UCSD-AML1 (cell line): ENCODE measurements around the gene TPGS1.

Experiments
- DNase-seq: peaks from one replicate; lab custom pipeline; 2025; ENCODE audit not compliant: unreplicated experiment; lab: John Stamatoyannopoulos, UW

The TPGS1 gene

DNA sequence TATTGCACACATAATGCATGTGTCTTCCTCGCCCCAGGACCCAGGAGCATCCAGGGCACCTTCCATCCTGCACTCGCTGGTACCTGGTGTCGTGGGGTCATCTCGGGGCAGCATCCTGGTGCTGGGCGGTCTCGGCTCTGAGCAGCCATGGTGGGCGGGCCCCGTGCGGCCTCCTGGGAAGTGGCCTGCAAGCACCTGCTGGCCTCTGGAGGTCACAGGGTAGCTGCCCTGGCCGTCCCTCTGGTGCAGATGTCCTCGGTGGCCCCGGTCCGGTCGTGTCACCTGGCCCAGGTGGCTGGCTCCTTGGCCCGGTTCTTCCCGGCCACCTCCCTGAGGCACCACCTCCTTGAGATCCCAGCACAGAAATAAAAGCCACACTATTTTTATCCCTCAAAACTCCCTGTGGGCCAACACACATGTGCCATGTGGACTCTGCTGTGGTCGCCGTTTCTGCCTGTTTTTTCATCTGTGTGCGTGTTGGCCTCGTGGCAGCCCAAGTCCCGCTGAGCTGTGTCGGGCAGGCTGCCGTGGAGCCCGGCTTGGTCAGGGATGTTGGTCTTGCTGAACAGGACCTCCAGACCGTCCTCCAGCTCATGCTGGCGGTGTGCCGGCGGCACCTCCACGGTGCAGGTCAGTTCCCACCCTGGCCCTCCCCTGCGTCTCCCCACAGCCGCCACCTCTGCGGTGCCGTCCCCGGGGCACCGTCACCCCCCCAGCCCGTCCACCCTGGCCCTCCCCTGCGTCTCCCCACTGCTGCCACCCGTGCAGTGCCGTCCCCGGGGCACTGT lies 31.5 kb downstream of the TPGS1 start:
- no peak for DNase-seq

DNA sequence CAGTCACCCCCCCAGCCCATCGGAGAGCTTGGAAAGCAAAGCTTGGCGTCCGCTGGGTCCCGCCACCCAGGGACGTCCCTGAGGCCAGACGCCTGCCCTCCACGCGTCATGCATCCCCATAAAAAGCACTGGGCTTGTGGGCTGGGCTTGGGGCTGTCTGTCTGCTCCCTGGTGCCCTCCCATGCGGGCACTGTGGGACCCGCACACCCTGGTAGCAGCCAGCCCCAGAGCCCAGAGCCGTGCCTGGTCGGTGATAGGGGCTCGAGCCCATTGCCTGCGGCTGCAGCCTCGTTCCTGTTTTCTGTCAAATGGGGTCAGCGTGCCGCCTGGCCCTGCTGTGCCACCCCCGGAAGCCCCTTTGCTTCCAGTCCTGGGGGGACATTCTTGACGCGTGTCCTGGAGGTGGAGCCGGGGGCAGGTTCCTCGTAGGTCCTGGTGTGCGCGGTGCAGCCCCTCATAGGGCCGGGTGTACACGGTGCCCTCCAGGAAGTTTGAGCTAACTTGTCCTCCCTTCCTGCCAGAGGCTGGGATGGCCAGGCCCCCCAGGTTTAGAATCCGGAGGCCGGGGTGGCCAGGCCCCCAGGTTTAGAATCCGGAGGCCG lies 32.2 kb downstream of the TPGS1 start:
- no peak for DNase-seq

DNA sequence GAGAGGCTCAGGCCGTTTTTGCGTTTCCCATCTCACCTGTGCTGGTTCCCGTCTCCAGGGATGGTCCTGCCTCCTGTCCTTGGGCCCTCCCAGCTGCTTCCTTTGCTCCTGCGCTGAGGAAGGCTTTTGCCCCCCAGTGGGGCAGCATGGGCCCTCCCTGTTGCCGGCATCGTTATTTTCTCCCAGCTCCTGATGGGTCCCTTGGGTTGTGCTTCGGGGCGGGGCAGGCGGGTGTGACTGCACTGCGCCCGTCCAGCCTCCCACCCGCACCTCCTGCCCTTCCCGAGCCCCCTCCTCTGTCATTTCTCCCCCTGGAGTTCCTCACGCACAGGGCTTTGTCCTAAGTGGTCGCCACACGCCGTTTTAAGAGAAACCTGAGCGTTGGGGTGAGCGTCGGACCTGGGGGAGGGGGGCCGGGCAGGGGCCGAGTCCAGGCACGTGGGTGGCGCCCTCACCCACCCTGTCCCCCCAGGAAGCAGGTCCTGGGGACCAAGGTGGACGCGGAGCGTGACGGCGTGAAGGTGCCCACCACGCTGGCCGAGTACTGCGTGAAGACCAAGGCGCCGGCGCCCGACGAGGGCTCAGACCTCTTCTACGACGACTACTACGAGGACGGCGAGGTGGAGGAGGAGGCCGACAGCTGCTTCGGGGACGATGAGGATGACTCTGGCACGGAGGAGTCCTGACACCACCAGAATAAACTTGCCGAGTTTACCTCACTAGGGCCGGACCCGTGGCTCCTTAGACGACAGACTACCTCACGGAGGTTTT lies 33.8 kb downstream of the TPGS1 start:
- no peak for DNase-seq

DNA sequence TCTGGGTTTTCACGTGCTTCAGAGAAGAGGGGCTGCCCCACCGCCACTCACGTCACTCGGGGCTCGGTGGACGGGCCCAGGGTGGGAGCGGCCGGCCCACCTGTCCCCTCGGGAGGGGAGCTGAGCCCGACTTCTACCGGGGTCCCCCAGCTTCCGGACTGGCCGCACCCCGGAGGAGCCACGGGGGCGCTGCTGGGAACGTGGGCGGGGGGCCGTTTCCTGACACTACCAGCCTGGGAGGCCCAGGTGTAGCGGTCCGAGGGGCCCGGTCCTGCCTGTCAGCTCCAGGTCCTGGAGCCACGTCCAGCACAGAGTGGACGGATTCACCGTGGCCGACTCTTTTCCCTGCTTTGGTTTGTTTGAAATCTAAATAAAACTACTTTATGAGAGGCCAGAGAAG lies 34.4 kb downstream of the TPGS1 start:
- no peak for DNase-seq

DNA sequence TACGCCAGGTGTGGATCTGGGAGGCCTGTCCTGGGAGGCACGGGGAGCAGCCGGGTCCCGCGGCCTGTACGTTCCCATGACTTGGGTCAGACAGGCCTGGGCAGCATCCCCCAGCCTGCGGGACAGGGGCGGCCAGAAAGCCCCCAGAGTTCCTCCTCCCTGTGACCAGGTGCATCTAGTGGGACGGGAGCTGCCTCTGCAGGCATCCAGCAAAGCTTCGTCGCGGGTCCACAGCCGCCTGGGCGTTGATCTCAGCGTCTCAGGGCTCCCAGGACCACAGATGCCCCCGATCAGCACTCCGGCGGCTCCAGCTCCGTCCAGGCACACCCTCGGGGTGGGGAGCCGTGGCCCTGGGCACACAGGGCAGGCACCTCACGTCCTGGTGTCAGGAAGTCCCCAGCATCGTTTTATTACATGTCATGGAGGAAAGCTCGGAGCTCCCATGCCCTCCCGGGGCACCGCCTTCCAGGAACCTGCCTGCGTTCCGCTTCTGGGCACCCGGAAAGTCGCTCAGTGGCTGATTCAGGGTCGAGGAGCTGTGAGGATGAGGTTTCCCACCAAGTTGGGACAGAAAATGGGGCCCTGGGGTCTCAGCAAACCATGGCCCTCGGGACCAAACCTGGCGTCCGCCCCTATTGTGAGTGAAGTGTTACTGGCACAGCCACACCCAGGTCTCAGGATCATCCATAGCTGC lies 35.0 kb downstream of the TPGS1 start:
- no peak for DNase-seq

DNA sequence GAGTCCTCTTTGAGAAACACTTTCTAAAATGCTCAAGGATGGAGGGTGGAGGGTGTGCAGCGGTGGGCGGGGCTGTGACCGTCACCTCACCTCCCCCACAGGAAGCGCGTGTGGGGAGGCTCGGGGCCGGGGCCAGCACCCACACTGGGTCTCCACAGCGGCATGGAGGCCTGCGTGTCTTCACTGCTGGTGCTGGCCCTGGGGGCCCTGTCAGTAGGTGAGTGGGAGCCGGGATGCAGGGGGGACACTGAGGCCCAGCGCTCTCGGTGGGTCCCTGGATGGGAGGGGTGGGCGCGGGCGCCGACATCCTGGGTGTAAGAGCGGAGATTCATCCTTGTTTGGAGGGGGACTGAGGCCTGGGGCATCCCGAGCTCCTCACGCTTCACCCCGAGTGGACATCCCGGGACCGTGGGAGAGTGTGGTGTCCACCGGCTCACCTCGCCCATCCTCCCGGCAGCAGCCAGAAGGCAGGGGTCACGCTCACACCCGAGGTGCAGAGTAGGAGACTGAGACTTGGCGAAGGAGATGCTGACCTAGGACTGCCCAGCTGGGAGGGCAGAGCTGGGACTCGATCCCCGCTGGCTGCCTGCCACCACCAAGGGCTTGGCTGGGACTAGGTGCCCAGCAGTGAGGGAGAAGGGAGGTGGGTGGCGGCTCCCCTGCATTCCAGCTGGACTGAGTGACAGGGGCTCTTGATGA lies 36.8 kb downstream of the TPGS1 start, which contains the start of gene GZMM:
GZMM (plus strand) TSS at position 144 of the 699 bp plus-strand sequence; CDS start at position 163, 19 bp downstream.
- DNase-seq = no peak

DNA sequence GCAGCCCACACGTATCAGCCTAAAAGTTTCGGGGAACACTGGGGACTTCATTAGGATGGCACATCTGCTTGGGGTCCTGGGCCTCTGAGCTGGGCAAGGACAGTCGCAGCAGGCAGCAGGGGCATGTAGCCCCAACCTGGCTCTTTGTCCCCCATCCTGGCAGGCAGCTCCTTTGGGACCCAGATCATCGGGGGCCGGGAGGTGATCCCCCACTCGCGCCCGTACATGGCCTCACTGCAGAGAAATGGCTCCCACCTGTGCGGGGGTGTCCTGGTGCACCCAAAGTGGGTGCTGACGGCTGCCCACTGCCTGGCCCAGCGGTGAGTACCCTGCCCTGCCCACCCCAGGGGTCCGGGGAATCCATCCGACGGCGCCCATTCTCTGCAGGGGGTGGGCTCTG lies 39.8 kb downstream of the TPGS1 start:
- DNase-seq = no peak

DNA sequence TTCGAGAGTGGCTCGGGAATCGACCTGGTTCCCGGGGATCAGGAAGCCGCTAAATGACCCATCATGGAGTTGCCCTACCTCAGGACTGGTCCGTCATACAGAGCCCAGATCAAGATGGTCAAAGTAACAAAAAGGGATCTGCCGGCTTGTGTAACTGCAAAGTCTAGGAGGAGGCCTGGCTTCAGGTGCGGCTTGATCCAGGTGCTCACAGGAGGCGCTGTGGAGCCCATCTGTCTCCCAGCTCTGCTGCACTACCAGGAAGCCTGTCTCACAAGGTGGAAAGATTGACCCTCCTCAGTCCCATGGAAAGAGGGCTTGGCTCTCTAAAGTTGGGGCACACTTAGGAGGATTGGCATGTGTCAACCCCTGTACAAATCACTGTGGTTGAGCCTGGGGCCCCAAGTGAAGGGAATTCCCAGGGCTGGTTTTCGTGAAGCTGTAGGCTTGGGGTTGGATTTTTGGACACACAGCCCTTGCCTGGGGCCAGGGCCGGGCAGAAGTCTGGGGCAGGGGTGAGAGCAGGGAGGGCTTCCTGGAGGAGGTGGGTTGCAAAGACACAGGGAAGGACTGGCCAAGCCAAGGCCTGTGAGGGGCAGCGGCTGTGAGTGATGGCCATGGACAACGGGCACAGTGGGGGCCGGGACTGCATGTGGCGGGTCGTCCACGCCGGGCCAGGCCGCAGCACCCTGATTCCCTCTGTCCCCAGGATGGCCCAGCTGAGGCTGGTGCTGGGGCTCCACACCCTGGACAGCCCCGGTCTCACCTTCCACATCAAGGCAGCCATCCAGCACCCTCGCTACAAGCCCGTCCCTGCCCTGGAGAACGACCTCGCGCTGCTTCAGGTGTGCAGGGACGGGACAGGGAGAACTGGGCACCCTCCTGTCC lies 40.8 kb downstream of the TPGS1 start:
- no peak for DNase-seq

DNA sequence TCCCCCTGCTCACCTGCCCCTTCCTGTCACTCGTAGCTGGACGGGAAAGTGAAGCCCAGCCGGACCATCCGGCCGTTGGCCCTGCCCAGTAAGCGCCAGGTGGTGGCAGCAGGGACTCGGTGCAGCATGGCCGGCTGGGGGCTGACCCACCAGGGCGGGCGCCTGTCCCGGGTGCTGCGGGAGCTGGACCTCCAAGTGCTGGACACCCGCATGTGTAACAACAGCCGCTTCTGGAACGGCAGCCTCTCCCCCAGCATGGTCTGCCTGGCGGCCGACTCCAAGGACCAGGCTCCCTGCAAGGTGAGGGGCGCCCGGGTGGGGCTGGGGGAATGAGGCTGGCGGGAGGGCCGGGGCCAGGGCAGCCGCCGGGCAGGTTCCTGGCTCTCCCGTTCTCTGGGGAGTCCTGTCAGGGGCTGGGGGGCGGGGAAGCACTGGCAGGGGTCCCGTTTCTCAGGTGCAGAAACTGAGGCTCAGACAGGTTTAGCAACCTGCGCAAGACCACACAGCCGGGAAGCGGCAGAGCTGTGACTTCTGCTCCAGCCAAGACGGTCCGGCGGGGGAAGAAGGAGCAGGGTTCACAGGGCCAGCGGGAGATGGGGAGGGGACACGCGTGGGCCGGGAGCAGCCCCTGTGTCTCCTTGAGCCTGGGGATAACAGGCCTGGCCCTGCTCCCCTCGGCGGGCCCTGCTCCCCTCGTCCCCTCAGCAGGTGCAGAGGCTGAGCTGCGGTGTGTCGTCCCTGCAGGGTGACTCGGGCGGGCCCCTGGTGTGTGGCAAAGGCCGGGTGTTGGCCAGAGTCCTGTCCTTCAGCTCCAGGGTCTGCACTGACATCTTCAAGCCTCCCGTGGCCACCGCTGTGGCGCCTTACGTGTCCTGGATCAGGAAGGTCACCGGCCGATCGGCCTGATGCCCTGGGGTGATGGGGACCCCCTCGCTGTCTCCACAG lies 41.9 kb downstream of the TPGS1 start:
- DNase-seq = no peak

DNA sequence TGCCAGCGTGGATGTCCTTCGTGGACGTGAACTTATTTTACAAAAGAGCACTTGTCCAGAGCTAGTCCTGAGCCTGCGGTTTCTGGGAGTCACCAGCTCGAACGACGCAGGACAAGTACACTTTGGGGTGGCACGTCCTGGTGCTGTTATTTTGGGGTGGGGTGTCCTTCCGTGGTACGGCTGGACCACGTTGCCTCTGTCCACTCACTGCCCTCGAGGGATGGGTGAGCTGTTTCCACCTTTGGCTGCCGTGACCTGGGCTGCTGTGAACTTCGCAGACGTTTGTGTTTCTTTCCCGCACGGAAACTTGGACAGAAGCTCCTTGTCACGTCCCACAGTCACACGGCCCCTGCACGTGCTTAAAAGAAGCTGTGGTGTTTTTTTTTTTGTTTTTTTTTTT lies 47.5 kb downstream of the TPGS1 start:
- DNase-seq = no peak

DNA sequence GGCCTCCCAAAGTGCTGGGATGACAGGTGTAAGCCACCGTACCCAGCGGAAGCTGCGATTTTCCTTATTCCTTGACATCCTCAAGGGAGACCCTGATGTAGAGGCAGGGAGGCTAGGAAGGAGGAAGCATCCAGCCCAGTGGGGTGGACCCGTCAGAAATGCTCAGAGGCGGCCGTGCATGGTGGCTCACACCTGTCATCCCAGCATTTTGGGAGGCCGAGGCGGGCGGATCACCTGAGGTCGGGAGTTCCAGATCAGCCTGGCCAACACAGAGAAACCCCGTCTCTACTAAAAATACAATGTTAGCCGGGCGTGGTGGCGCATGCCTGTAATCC lies 48.1 kb downstream of the TPGS1 start:
- DNase-seq = no peak

DNA sequence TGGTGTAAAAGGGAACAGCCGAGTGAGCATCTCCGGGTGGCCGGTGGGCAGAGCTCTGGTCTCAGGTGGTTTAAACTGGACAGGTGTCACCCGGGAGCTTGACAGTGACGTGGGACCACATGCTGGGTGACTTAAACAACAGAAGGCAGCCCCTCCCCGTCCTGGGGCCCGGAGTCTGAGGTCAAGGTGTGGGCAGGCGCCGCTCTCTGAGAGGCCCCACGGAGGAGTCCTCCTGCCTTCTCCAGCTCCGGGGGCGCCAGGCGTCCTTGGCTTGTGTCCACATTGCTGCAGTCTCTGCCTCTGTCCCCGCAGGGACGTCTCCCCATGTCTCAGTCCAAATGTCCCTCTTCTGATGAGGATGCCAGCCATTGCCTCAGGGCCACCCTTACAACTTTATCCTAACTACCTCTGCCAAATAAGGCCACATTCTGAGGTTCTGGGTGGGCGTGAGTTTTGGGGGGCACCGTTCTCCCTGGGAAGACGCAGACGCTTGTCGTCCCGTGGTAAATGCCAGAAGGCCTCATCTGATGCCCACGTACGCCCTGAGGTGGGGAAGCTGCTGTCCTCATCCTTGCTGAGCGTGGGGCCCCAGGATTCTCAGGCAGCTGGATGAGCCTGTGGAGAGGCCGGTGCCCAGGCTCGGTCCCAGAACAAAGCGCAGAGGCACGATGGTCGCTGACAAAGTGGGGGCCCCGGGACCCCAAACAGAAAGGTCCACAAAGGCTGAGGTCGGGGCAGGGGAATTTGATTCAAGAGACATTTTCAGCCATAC lies 49.5 kb downstream of the TPGS1 start:
- DNase-seq = no peak

DNA sequence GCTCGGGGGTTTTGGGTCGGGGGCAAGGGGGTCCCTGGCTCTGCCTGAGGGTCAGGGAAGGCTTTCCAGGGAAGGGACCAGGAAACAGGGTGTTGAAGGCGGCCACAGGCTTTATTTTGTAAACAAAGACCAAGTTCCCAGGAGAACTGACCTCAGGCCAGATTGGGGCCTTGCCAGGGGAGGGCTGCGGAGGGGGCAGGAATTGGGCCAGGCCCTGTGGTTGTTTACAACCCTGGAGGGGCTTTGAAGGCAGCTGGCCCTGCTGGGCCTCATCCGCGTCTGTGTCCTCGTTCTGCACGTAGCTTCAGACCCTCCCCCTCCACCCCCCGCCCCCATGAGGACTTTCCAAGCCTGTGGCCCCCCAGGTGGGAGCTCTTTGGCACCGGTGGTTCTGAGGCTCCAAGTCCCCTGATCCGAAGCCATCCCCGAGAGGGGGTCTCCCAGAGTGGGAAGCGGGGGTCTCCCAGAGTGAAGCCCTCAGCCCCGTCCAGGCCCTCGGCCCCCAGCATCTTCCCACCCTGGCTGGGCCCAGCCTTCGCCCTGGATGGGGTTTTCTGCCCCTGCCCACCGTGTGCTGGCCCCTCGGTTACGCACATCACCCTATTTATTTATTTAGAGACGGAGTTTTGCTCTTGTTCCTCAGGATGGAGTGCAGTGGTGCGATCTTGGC lies 51.6 kb downstream of the TPGS1 start:
- no peak for DNase-seq

DNA sequence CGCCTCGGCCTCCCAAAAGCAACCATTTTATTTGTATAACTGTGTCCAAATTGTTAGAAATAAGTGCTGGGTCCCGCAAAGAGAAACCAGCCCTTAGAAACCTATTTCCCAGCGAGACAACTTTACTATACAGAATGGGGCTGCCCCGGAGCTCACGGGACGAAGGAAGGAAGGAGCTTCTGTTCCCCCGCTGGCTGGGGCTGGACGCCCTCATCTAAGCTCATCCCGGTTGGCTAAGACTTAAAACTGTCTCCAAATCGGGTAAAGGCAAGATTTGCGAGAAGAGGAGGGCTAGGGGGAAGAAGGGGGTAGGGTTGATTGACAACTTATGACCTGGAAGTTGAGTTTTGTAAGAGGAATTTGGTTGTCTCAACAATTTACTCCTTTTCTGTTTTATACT lies 52.8 kb downstream of the TPGS1 start:
- no peak for DNase-seq

DNA sequence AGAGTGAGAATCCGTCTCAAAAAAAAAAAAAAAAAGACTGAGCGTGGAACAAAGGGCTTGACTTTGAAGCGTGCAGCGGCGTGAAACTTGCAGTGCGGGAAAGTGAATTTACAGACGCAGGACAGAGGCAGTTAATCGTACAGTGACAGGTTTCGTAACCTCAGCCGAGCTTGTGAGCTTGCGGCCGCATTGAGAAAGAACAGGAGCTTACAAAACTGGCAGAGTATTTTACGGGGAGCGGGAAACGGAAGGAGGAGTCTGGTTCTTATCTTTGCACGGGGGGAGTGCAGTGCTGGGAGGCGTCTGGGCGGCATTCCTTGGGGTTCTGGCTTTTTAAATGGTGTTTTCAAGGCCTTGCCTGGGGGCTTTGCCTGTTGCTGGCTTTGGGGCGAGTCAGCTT lies 59.1 kb downstream of the TPGS1 start:
- no peak for DNase-seq

DNA sequence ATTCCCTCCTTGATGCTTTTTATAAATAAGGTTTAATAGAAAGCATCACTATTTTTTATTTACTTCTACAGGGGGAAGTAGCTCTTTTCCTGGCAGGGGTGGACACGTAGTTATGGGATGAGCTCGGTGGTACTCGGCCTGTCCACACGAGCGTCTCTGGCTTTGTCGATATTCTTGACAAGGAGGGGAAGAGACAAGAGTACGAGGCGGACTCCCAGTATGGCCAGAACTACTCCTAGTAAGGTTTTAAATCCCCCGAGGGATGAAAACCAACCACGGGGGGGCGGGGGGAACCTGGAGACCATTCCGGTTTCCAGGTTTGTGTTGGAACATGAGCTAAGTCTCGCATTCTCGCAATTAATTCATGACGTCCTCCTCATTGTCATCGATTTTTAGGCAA lies 59.5 kb downstream of the TPGS1 start:
- DNase-seq = no peak

DNA sequence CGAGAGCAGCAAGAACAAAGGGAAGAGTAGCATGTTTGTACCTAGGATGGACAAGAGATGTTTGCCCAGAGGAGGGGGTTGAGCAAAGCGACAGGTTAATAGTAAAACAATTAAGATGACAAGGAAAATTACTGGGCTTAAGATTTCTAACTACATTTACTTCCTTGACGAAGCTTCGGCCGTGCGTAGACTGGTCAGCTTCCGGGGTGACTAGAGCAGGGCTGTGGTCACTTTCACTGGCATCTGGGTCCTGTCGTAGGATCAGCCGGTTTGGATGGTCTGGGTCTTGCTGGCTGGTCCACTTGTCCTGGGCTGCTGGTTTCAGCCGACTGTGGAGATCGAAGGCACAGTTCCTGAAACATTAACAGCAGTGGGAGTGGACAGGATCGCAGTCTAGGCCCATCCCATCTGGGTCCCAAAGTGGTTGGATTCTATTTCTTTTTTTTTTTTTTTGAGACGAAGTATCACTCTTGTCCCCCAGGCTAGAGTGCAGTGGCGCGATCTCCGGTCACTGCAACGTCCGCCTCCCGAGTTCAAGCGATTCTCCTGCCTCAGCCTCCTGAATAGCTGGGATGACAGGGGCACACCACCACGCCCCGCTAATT lies 60.1 kb downstream of the TPGS1 start:
- DNase-seq = no peak
